NCI-H2227 treated with DMSO at 0.1 percent for 48 hours (cell line): ENCODE results near the gene BHLHE40.

Source experiments
- DNase-seq: peaks from one replicate; lab custom pipeline; 2025; lab: John Stamatoyannopoulos, UW

Gene BHLHE40

DNA sequence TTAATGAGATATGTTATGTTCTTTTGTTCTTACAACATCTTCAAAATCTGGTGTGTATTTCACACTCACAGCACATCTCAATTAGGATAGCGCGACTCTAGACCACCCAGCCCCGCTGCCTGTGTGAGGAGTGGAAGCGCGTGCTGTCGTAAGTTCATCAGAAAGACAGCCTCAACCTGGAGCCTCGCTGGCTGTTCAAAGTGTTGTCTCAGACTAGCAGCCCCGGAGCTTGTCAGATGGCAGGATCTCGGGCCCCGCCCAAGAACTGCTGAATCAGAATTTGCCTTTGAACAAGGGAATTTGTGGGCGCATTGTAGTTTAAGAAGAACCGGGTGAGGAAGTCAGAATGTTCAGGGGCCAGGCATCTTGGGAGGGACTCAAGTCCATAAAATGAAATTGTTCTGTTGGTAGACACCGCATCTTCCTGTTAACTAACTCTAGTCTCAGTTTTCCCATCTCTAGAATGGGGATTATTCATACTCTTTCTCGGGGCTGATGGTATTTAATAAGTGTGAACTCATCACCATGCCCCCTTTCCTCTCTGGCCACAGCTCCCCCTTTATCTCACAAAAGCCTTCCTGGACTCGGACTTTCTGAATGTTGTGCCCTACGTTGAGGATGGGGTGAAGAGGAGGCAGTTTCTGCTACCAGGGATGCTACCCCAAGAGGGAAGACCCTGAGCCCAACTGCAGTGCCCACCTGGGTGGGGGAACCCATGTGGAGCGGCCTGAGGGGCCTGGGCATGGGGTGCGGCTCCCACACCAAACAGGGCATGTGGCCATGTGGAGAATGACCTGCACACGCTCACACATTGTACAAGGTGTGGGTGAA, 40.4 kb downstream of the BHLHE40 start:
- no peak for DNase-seq

DNA sequence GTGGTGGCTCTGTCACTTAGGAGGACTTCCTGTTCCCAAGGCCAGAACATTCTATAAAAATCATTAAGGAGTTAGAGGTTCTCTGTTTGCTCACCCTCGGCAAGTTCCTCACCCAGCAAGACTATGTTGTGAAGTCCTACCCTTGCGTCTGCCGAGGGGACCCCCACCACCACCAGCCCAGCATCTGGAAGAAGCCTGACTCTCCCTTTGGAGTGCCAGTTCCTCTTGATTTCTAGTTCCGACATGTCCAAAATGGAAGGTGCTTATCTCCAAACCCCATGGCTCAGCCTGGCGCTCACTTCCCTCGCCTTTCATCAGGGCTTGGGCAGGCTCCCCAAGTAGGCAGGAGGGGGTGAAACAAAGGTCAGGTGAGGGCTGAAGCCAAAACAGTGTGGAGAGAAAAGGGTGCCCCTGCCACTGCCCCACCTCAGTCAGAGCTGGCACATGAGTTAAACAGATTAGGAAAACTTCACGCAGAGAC, 41.0 kb downstream of the BHLHE40 start:
- no peak for DNase-seq

DNA sequence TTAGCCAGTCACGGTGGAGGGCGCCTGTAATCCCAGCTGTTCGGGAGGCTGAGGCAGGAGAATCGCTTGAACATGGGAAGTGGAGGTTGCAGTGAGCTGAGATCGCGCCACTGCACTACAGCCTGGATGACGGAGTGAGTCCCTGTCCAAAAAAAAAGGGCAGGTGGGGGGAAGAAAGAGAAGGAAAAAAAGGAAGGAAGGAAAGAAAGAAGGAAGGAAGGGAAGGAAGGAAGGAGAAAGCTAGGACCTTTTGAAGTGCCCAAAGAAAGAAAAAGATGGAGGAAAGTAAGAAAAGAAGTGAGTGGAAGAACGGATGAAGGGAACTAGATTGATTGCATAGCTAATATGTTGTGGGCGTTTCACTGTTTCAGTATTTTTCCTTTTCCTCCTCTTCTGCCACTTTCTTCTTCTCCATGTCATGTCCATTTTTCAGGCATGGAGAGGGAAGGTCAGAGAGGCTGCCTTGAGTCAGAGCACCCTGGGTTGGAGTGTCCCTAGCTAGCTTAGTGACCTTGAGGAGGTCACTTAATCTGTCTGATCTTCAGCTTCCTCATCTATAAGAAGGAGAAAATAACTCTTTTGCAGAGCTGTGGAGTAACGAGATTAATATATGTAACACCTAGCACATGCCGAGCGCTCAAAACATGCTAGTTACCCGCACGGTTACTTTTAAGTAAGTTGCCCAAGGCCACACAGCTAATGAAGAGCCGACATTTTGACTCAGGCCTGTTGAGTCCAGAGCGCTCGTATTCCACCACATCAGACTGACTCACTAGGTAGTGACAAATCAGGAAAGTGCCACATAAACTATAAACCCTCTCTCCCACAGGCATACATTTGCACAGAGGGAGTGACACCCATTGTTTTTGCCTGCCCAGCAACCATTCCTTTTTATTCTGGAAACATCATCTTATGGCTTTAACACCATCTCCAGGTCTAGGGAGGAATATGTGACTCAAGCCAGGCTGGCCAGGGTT, 42.2 kb downstream of the BHLHE40 start:
- no peak for DNase-seq

DNA sequence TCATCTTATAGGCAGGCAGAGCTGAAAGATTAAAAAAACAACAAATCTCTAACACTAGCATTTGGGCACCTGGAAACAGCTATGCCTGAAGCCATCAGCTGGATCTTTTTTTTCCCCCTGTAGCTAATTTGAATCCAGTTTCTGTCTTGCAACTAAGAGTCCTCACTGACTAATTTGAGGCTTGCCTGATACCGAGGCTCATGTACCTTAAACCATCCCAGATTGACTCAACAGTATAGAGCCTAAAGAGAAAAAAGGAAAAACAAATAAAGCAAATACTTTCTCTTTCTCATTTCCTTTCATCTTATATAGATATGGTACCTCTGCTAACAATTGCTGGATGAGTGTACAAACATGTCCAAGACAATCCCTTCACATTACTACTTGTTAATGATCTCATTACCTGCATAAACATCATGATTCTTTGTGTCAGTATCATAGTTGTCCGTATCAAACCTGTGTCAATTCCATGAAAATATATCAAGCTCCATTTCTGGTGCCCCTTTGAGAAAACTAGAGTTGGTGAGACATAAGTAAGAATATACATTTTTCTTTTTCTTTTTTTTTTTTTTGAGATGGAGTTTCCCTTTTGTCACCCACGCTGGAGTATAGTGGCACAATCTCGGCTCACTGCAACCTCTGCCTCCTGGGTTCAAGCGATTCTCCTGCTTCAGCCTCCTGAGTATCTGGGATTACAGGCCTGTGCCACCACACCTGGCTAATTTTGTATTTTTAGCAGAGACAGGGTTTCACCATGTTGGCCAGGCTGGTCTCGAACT, 43.1 kb downstream of the BHLHE40 start:
- no peak for DNase-seq

DNA sequence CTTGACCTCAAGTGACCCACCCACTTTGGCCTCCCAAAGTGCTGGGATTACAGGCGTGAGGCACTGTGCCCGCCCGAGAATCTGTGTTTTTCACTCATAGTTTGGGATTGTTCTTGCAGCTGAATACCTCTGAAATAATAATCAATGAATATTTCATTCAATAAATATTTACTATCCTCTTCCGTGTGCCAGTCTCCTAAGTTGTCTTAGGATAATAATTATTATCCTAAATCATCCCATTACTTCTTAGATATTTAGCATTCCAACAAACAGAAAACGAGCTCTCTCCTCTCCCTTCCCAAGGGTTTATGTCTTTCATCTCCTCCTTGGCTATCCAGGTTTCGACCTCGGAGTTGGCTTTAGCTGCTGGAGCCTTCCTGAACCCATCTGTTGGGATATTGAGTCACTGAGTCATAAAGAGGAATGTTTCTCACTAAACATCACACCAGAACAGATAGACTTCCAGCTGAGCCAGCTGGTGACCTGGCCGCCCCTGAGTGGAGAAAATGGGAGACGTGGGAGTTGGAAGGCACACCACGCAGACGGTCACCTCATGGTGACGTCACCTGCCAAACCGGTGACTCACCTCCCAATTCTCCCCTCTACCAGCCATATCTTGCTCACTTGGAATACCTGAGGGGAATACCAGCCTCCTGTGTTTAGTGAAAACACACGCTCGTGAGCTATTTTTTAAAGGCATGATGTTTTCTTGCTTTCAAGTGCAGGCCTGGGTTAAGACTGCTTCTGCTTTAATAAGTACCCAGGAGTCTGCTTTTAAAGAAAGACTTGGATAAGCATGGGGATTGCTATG, 43.9 kb downstream of the BHLHE40 start:
- DNase-seq = peak; percentile 12

GRCh38 chr3:5023777-5024346, 44.6 kb downstream of the BHLHE40 start:
- no peak for DNase-seq

DNA sequence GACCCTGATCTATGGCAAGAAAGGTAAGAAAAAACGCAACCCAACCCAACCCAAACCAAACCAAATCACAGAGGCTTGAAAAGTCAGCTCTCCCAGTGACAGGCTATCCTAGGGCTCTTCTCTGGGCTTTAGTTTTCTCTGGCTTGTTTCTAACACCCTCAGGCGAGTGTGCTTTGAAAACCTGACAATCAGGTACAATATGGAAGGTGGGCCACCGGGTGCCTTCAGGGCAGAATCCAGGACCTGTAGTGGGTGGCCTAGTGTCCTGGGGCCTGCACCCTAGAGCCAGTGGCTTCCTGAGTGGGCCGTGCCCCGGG, 46.8 kb downstream of the BHLHE40 start:
- DNase-seq = no peak

GRCh38 chr3:5029715-5030114, 50.5 kb downstream of the BHLHE40 start:
- DNase-seq = no peak

- no peak for DNase-seq
Observed at GRCh38 chr3:5030152-5030551, 50.9 kb downstream of the BHLHE40 start.

GRCh38 chr3:5032844-5033243, 53.6 kb downstream of the BHLHE40 start:
- DNase-seq = peak; percentile 22
